CD4-positive, alpha-beta T cell treated with Interleukin-15 for 1 hour (primary cell): ENCODE results near the gene LUC7L3.
"Not testable (repeated sequence)": the region's sequence is repeated elsewhere in the genome, so short reads cannot be mapped to it uniquely, and the experiment has no call there.

ENCODE experiments used
- DNase-seq: peaks from one replicate; pipeline ENCODE4 v3.0.0-alpha.2; 2020

LUC7L3 gene

GRCh38 chr17:50710650-50711049 lies 8.8 kb upstream of the LUC7L3 start:
- no peak for DNase-seq

DNA sequence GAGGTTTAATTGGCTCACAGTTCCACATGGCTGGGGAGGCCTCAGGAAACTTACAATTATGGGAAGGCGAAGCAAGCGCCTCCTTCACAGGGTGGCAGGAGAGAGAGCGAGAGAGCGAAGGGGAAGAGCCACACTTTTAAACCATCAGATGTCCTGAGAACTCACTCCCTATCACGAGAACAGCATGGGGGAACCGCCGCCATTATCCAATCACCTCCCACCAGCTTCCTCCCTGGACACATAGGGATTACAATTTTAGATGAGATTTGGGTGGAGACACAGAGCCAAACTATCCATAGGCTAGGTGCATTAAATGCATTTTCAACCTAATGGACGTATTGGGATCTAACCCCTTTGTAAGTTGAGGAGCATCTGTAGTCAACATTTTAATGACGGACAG lies 6.8 kb upstream of the LUC7L3 start:
- no peak for DNase-seq

DNA sequence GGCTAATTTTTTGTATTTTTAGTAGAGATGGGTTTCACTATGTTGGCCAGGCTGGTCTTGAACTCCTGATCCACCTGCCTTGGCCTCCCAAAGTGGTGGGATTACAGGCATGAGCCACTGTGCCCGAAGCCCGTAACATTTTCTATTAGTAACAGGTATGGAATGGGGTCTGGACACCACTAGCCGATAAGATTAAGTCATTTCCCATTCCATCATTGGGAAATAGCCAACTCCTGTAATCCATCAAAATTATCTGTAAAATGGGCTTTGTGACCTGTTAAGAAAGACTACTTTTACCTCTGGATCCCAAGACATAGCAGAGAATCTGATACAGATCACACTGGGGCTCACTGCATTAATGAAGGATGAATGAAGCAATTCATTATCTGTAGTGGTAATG lies 3.9 kb upstream of the LUC7L3 start:
- DNase-seq = no peak

GRCh38 chr17:50719924-50720794 lies 756 bp downstream of the LUC7L3 start:
- DNase-seq = no peak

DNA sequence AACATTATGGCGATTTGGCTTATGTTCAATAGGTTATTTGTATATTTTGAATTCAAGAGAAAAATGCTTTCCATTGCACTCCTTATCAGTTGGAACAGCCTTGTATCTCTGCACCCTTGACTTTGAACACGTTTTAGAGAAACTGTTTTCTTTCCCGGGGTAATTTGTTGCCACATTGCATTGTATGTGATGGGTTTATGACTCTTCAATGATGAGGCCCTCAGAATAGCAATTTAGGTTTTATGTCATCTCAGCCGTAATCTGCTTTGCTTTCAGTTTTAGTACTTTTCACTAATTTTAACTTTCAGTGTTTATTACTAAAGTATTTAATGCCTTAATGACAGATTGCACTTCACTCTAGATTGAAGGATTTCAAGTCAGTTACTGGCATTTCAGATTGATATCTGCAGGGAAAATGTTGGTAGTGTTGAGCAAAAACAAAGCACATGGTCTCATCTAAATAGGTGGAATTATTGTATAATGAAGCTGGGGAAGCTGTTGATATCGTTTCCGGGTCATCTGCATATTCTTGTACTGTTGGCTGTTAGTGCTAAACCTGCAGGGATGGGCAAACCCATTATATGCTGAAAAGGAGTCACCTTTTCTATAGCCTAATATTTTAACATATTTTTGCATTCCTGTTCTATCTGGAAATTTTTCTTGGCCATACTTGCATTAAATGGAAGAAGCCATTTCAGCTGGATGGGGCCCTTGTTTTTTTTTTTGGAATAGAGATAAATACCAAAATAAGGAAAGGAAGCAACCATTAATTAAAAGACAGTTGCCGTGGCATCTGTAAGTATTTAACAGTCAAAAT lies 2.0 kb downstream of the LUC7L3 start:
- no peak for DNase-seq

DNA sequence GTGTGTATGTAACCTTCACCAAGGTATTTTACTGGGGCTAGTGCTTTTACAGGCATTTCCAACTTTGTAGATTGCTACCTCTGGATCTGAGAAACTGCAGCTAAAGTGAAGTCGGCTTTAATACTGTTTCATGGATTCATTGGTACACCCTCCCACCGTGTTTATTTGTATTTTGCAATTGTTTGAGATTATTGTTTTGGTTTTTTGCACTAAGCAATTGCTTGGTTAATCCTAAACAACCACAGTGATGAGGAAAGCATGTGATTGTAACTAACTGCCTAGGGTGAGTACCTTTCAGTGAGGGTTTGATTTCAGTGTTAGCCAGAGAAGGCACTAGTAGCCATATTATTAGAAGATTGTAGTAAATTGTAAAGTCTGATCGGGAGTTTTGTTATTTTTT lies 3.3 kb downstream of the LUC7L3 start:
- DNase-seq = no peak

GRCh38 chr17:50724622-50725021 lies 5.2 kb downstream of the LUC7L3 start:
- not testable (repeated sequence) for DNase-seq

DNA sequence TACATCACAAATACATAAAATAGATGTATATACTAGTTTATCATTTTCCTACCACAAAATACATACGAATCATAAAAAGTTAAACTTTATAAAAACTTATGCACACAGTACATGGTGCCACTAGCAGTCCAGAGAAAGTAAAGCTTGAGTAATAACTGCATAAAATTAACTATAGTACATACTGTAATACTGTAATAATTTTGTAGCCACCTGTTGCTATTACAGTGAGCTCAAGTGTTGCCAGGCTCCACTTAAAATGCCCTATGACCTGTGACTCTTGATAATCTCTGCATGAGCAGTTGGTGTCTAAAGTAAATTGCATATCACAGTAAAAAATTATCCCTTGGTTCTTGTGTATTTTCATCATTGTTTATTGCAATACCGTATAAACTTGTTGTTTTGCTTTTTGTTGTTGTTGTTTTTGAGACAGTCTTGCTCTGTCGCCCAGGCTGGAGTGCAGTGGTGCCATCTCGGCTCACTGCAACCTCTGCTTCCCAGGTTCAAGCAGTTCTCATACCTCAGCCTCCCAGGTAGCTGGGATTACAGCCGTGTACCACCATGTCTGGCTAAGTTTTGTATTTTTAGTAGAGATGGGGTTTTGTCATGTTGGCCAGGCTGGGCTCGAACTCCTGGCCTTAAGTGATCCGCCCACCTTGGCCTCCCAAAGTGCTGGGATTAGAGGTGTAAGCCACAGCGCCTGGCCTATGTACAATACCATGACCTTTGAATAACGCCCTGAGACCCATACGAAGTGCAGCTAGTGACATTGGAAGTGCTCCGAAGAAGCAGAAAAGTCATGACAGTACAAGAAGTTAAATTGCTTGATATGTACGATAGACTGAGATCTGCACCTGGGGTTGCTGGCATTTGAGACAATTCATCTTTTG lies 6.6 kb downstream of the LUC7L3 start:
- DNase-seq = no peak

GRCh38 chr17:50728112-50728429 lies 8.7 kb downstream of the LUC7L3 start:
- no peak for DNase-seq

DNA sequence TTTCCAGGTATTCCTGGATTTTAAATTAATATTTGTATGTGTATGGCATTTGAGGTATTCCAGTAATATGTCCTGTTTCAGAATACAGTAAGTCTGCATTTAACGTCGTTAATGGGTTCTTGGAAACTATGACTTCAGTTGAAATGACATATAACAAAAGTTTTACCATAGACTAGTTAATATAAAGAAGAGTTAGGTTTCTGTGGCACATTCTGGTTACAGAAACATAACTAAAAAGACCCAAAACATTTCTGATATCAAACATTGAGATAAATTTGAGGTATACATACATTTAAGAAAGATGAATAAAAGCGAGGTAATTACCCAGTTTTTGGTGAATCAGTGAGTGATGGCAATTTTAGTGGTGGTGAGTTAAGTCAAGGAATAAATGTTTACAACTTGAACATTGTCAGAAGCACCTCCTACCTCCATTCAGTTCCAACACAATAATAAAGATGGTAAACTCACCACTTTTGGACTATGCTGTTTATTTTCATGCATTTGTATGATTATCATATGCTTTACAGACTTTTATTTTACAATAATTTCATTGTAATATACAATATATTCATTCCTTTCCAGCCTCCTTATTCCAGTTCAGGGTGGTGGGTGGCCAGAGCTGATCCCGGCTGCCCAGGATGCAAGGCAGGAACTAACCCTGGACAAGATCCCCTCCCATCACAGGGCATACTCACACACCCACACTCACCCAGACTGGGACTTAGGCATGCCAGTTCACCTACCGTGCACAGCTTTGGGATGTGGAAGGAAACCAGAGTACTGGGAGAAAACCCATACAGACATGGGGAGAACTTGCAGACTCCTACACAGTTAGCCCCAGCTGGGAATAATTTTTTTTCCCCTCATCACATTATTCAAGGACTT lies 9.7 kb downstream of the LUC7L3 start:
- DNase-seq = no peak

DNA sequence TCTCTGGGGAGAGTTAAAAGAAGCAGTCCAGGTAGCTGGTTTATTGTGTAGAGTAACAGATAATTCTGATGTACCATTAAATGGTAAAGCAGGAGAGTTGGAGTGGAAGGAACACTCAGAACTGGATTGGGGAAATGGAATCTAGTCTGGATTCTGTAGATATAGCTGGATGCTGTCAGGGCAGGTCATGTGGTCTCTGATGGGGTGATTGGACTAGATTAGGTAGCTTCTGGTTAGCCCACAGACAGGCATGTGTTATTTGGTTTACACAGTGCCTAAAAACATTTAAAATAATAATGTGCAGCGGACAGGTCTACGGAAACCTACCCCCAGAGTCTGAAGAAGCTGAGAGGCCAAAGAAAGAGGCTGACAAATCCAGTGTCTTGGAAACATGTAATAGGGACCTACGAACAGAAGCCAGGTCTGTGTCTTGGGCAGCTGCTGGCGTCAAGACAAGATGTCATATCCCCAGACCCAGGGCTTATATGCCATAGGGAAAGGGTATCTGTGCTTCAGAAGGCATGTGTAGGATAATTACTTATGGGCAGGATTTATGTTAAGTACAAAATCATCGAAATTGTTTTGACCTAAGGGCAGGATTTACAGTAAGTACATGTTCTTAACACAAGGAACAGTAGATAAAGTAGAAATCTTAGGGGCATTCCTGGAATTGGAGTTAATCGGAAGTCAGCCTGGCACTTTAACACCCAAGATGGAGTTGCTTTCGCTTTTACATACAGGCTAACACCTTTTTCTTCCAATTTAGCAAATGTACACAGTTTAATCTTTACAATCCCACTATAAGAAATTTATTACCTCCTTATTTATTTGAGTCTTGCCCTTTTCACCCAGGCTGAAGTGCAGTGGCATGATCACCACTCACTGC lies 12.4 kb downstream of the LUC7L3 start:
- no peak for DNase-seq

- no peak for DNase-seq
Measured at GRCh38 chr17:50735287-50735686, 15.9 kb downstream of the LUC7L3 start.

- no peak for DNase-seq
Measured at GRCh38 chr17:50737118-50737698, 17.8 kb downstream of the LUC7L3 start.

DNA sequence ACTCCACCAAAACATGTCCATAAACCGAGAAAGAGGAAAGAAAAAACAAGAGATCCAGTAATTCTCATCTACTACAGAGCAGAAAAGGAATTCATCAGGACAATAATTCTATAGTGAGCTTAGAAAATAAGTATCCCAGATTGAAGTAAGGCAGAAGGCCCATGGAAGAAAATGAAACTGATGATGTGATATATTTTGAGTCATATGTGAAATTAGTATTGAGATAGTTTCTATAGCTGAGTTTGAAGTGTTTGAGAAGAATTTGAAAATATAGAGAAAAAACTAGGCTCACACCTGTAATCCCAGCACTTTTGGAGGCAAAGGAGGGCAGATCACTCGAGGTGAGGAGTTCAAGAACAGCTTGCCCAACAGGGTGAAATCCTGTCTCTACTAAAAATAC lies 19.7 kb downstream of the LUC7L3 start:
- no peak for DNase-seq

- no peak for DNase-seq
Measured at GRCh38 chr17:50745631-50746030, 26.2 kb downstream of the LUC7L3 start.

DNA sequence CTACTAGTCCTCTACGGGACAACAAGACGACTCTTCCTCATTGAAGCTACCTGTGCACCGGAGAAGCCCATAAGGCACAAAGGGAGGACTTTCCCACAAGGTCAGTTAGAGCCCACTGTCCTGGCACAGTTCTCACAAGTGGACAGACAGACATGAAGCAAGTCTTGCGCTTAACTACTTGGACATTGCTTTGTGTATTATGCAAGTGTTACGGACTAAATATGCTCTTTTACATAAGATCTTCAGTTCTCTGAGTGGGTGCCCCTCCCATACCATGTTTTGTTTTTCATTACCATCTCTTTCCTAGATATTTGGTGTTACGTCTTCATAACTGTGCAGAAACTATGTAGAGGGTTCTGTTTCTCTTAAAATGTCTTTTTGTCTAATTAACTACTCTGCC lies 29.8 kb downstream of the LUC7L3 start:
- DNase-seq = no peak

GRCh38 chr17:50754521-50754920 lies 35.1 kb downstream of the LUC7L3 start:
- DNase-seq = no peak

- DNase-seq = no peak
Measured at GRCh38 chr17:50758524-50758923, 39.1 kb downstream of the LUC7L3 start.

GRCh38 chr17:50758989-50759544 lies 39.7 kb downstream of the LUC7L3 start:
- no peak for DNase-seq

DNA sequence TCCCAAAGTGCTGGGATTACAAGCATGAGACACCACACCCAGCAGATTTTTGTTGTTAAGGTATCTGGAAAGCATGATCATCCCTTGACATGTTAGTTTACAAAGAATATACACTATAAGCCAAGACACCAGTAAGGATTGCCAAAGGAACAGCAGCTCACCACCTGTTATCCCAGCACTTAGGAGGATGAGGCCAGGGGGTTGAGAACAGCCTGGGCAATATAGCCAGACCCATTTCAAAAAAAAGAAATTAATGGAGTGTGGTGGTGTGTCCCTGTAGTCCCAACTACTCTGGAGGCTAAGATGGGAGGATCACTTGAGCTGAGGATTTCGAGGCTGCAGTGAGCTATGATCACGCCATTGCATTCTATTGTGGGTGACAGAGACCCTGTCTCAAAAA lies 42.8 kb downstream of the LUC7L3 start:
- DNase-seq = no peak
